Body of pancreas (tissue), 4 donors: Measurements from ENCODE around the gene CHST3. TPM values are rescaled to one million over a fixed set of nuclear protein-coding genes. Genes with fewer than 3 reads are reported as not detected.
"Not testable (repeated sequence)": the region's sequence is repeated elsewhere in the genome, so short reads cannot be mapped to it uniquely, and the experiment has no call there.

Experiments
- ATAC-seq: fragments of 150-250 bp; one replicate; pipeline ENCODE4 v1.9.1; 2016
- DNase-seq, 4 donors: peaks; one replicate each; pipeline ENCODE4 v3.0.0-alpha.2; 2019
- H3K27ac ChIP-seq, 4 donors: fragments of 200-600 bp; sonication (generic); 1 replicate in 3 of 4; 2 replicates in 1 of 4; pipeline versions ENCODE4 v1.5.1 to v1.6.1; 2016 to 2019; ENCODE audit warnings: mild to moderate bottlenecking in 1 of 4, mixed read lengths in 1 of 4, moderate library complexity in 1 of 4
- H3K27me3 ChIP-seq, 2 donors: fragments of 200-600 bp; sonication (generic); one replicate each; pipeline ENCODE4 v1.6.0; 2016; ENCODE audit warnings: mild to moderate bottlenecking in 1 of 2
- H3K36me3 ChIP-seq, 2 donors: fragments of 200-600 bp; sonication (generic); replicated peaks in 1 of 2; 2 replicates each; pipeline ENCODE4 v1.5.1; 2016; ENCODE audit warnings: low read depth in 2 of 2; ENCODE audit not compliant: insufficient read depth in 1 of 2
- H3K4me1 ChIP-seq: fragments of 200-600 bp; sonication (generic); one replicate; pipeline ENCODE4 v1.6.0; 2016
- H3K4me3 ChIP-seq, 2 donors: fragments of 200-600 bp; sonication (generic); 1 replicate in 1 of 2; 2 replicates in 1 of 2; pipeline ENCODE4 v1.5.1; 2016 to 2019
- H3K9me3 ChIP-seq, 3 donors: fragments of 200-600 bp; sonication (generic); 1 replicate in 2 of 3; 2 replicates in 1 of 3; pipeline ENCODE4 v1.5.1; 2016
- POLR2A ChIP-seq, 3 donors: fragments of 450-650 bp; IDR thresholded peaks; one replicate each; pipeline ENCODE4 v1.6.1; 2016; ENCODE audit warnings: antibody characterized with exemption in 3 of 3, mild to moderate bottlenecking in 2 of 3
- WGBS, 2 donors: methylation state at CpG; one replicate each; pipeline ENCODE4 v1.1.5; 2017; 5-methylcytosine and 5-hydroxymethylcytosine counted together
- intact Hi-C: fragments of 100-400 bp; cut with DNase I; formaldehyde crosslinking; loops from one replicate; pipeline ENCODE4 v1.15.1; 2023
- total RNA-seq, 2 donors: library from RNA; depleted of rRNA; stranded (reverse); fragments of >200 nt; gene quantifications; one replicate each; pipeline ENCODE4 v1.1.0, GENCODE V29; 2016
- TF ChIP-seq, protein P1 (sequence below), 7 experiments: fragments of 450-650 bp in 4 of 7; fragments of 200-600 bp in 3 of 7; sonication (generic) in 3 of 7; IDR thresholded peaks; one replicate each; pipeline ENCODE4 v1.5.1; 2016 to 2019; ENCODE audit warnings: antibody characterized with exemption in 7 of 7

CHST3 gene
- total RNA-seq, 2 donors from 2014 or later: 8.6 to 19.4 TPM

GRCh38 chr10:71966046-71967004 is 2.1 kb downstream of the CHST3 start:
- Histone ChIP-seq H3K9me3 (no peaks in the 10 kb centered on the region), H3K36me3 (no peaks in the 10 kb centered on the region), H3K27me3 (no peaks in the 10 kb centered on the region), H3K4me3 (no peak overlapping the region), H3K27ac (peak overlapping the region in 2 of 4 donors; percentile 74 to 84), H3K4me1 (peaks cover 65% of the 10 kb centered on the region)
- no peak for TF ChIP-seq POLR2A (IDR thresholded peaks at IDR 0.05)
- TF ChIP-seq, protein P1, sequence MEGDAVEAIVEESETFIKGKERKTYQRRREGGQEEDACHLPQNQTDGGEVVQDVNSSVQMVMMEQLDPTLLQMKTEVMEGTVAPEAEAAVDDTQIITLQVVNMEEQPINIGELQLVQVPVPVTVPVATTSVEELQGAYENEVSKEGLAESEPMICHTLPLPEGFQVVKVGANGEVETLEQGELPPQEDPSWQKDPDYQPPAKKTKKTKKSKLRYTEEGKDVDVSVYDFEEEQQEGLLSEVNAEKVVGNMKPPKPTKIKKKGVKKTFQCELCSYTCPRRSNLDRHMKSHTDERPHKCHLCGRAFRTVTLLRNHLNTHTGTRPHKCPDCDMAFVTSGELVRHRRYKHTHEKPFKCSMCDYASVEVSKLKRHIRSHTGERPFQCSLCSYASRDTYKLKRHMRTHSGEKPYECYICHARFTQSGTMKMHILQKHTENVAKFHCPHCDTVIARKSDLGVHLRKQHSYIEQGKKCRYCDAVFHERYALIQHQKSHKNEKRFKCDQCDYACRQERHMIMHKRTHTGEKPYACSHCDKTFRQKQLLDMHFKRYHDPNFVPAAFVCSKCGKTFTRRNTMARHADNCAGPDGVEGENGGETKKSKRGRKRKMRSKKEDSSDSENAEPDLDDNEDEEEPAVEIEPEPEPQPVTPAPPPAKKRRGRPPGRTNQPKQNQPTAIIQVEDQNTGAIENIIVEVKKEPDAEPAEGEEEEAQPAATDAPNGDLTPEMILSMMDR (IDR thresholded peaks at IDR 0.05): no peak
- no peak for DNase-seq
- WGBS, 2 donors: 62 to 64% methylated on average over 6 of the region's 6 CpGs
- intact Hi-C loops: no loop called here
- ATAC-seq: no peak

DNA sequence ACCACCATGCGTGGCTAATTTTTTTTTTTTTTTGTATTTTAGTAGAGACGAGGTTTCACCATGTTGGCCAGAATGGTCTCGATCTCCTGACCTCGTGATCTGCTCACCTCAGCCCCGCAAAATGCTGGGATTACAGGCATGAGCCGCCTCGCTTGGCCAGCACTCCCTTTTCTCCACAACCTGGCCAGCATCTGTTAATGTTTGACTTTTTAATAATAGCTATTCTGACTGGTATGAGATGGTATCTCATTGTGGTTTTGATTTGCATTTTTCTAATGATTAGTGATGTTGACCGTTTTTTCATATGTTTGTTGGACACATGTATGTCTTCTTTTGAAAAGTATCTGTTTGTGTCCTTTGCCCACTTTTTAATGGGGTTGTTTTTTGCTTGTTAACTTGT is 3.8 kb downstream of the CHST3 start:
- intact Hi-C loops, ATAC-seq, H3K9me3 ChIP-seq, H3K27me3 ChIP-seq, H3K36me3 ChIP-seq, H3K4me3 ChIP-seq: not testable (repeated sequence)
- 38 to 42% methylated on average over 8 of the region's 8 CpGs for WGBS, 2 donors
- peaks cover 73% of the 10 kb centered on the region for H3K4me1 ChIP-seq
- H3K27ac ChIP-seq: peak overlapping the region in 3 of 4 donors; percentile 42 to 58 (median 47)
- DNase-seq: peak in 1 of 4 donors; percentile 31

DNA sequence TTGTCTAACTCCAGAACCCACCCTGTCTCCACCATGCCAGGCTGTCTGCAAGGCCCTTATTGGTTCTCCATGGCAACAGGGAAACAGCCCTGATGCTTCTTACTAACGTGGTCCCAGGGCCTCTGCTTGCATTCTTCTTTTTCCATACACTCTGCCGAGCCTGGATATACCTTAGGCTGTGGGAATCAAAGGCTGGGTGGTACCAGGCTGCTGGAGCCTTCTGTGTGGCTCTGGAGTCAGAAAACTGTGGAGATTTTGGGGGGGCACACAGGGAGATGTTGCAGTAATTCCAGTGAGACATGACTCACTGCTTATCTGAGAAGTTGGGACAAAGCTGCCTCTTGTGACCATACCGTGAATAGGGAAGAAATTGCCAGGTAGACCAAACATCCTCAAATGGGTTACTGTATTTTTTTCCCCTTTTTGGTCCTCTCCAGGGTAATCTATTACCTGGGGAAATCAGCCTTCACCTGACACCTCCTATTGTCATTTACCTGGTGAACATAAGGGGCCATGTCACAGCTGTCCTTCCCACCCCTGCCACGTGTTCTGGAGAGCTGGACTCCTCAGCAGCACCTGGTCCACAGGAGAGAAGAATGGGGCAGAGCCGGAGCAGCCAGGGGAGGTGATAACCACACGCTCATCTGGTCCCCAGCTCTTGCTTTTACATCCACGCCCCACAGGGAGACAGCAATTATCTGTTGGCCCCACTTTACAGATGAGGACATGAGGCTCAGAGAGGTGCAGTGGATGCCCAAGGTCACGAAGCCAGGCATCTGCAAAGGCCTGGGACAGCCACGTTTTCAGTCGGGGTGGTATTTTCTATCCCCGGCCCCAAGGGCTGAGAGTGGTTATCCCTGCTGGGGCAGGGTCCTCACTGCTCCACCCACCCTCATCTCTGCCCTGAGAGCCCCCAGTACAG is 4.6 kb downstream of the CHST3 start:
- H3K4me1 ChIP-seq: peaks cover 71% of the 10 kb centered on the region
- no peaks in the 10 kb centered on the region for H3K36me3 ChIP-seq
- peak overlapping the region in 3 of 4 donors; percentile 42 to 58 (median 47) for H3K27ac ChIP-seq
- no peak for TF ChIP-seq POLR2A (IDR thresholded peaks at IDR 0.05)
- TF ChIP-seq, protein P1 (IDR thresholded peaks at IDR 0.05): no peak
- intact Hi-C loops: no loop called here
- H3K27me3 ChIP-seq: no peaks in the 10 kb centered on the region
- no peaks in the 10 kb centered on the region for H3K9me3 ChIP-seq
- DNase-seq: no peak
- peak; percentile 16 for ATAC-seq
- H3K4me3 ChIP-seq: no peak overlapping the region
- 61 to 69% methylated on average over 8 to 11 of the region's 11 CpGs for WGBS, 2 donors

DNA sequence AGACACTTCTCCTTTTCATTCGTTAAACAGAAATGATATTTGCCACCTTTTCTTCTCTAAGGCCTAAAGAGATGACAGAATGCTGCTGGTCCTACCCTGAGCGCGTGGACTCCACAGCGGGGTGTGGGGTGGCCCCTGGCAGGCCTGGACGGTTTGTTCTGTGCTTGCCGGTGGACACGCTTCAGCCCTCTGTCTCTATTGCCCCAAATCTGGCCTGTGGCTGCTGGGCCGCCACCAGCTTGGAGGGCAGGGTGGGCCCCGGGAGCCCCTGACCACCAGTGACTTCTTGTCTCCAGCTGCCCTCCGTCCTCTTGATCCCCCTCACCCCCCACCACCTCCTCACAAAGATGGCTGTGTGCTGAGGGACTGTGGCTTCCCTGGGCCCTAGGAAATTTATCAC is 5.7 kb downstream of the CHST3 start:
- TF ChIP-seq POLR2A (IDR thresholded peaks at IDR 0.05): no peak
- TF ChIP-seq, protein P1 (IDR thresholded peaks at IDR 0.05): no peak
- DNase-seq (no peak), ATAC-seq (no peak)
- no peaks in the 10 kb centered on the region for H3K36me3 ChIP-seq
- peaks cover 71% of the 10 kb centered on the region for H3K4me1 ChIP-seq
- 66 to 68% methylated on average over 2 to 10 of the region's 10 CpGs for WGBS, 2 donors
- intact Hi-C loops: no loop called here
- H3K27ac ChIP-seq: peak overlapping the region in 3 of 4 donors; percentile 42 to 58 (median 47)
- H3K9me3 ChIP-seq: no peaks in the 10 kb centered on the region
- H3K4me3 ChIP-seq: no peak overlapping the region
- no peaks in the 10 kb centered on the region for H3K27me3 ChIP-seq

DNA sequence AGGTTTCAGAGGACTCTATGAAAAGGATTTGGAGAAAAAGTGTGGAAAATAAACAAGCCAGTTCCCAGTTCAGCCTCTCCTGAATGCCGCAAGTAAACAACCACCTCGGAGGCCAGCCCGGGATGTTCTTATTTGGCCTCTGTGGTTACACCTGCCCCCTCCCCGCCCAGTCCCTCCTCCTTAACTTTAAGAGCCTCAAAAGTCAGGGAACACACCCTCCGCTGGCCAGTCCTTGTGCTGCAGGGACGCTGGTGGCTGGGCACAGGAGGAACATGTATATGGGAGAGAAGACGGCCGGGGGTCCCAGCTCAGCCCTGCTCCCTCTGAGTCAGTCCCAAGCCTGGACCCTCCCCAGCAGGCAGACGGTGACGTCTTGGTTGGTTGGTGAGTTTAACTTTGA is 6.1 kb downstream of the CHST3 start:
- ATAC-seq (no peak), DNase-seq (peak in 2 of 4 donors; percentile 40 to 45)
- Histone ChIP-seq H3K27ac (peak overlapping the region in 3 of 4 donors; percentile 47 to 58 (median 49)), H3K4me1 (peaks cover 71% of the 10 kb centered on the region), H3K4me3 (no peak overlapping the region), H3K36me3 (no peaks in the 10 kb centered on the region), H3K27me3 (no peaks in the 10 kb centered on the region), H3K9me3 (no peaks in the 10 kb centered on the region)
- intact Hi-C loops: no loop called here
- WGBS, 2 donors: 40 to 47% methylated on average over 10 of the region's 10 CpGs
- TF ChIP-seq POLR2A (IDR thresholded peaks at IDR 0.05): no peak
- TF ChIP-seq, protein P1 (IDR thresholded peaks at IDR 0.05): peak in 4 of 7 experiments; percentile 9 to 29 (median 18)
